K562 (cell line): Measurements from ENCODE around the gene MRPS30. TPM values are rescaled to one million over a fixed set of nuclear protein-coding genes. Genes with fewer than 3 reads are reported as not detected.

Source experiments
- DDX20 ChIP-seq: fragments of 450-650 bp; IDR thresholded peaks from 2 replicates; pipeline ENCODE4 v1.6.1; 2016; ENCODE audit warnings: missing genetic modification characterization, low read depth, mild to moderate bottlenecking, missing compliant biosample characterization, moderate library complexity
- FOS ChIP-seq: IDR thresholded peaks from 3 replicates; pipeline ENCODE4 v1.6.1; 2011; ENCODE audit not compliant: insufficient read length; ENCODE audit errors: extremely low read depth
- L3MBTL2 ChIP-seq: fragments of 450-650 bp; IDR thresholded peaks from 2 replicates; pipeline ENCODE4 v1.6.1; 2016; ENCODE audit warnings: mild to moderate bottlenecking, moderate library complexity
- MCM7 ChIP-seq, 2 experiments: fragments of 450-650 bp; IDR thresholded peaks; 2 replicates each; pipeline ENCODE4 v1.6.1; 2016 to 2018
- MIER1 ChIP-seq: fragments of 450-650 bp; IDR thresholded peaks from 2 replicates; pipeline ENCODE4 v1.6.1; 2016; ENCODE audit warnings: antibody characterized with exemption, mild to moderate bottlenecking, low read depth
- MTA1 ChIP-seq: fragments of 450-650 bp; IDR thresholded peaks from 2 replicates; pipeline ENCODE4 v1.6.1; 2017; ENCODE audit warnings: borderline replicate concordance
- PHF8 ChIP-seq: fragments of 200-600 bp; sonication (generic); IDR thresholded peaks from 2 replicates; pipeline ENCODE4 v1.6.1; 2012; ENCODE audit warnings: mixed run types, mild to moderate bottlenecking, inconsistent platforms, low read length, moderate library complexity, borderline replicate concordance
- PTRF ChIP-seq: fragments of 450-650 bp; IDR thresholded peaks from 2 replicates; pipeline ENCODE4 v1.6.1; 2016; ENCODE audit warnings: mild to moderate bottlenecking, missing genetic modification characterization, missing compliant biosample characterization
- SMARCE1 ChIP-seq: fragments of 450-650 bp; IDR thresholded peaks from 2 replicates; pipeline ENCODE4 v1.7.1; 2016; ENCODE audit warnings: mild to moderate bottlenecking
- TCF7 ChIP-seq: sonication (generic); IDR thresholded peaks from 2 replicates; pipeline ENCODE4 v1.6.1; 2016; ENCODE audit warnings: antibody characterized with exemption, borderline replicate concordance
- ZNF311 ChIP-seq: fragments of 250-450 bp; sonication (Bioruptor Pico); IDR thresholded peaks from 2 replicates; pipeline ENCODE4 v1.4.0; 2020; ENCODE audit warnings: mild to moderate bottlenecking, moderate library complexity
- ZNF324 ChIP-seq: fragments of 250-450 bp; sonication (Bioruptor Pico); IDR thresholded peaks from 2 replicates; pipeline ENCODE4 v1.4.0; 2020; ENCODE audit warnings: mild to moderate bottlenecking
- polyA plus RNA-seq, 8 experiments: library from polyadenylated mRNA; depleted of rRNA in 4 of 8; stranded (reverse) in 5 of 8; unstranded in 3 of 8; fragments of >200 nt; fragmentation: Nextera tagmentation in 2 of 8; fragmentation: Illumina TruSeq in 1 of 8; extraction: Ambion mirVana in 2 of 8; extraction: Trizol in 1 of 8; gene quantifications; 2 replicates each; pipeline versions ENCODE4 v1.2.1 to v1.2.3, GENCODE V29; 2011 to 2014; ENCODE audit warnings: inconsistent platforms in 1 of 8, missing spikeins in 1 of 8
- total RNA-seq, 7 experiments: library from RNA; depleted of rRNA in 6 of 7; stranded (reverse); fragments of >200 nt in 6 of 7; fragmentation: Illumina TruSeq in 2 of 7; extraction: Trizol in 2 of 7; gene quantifications; 2 replicates each; pipeline versions ENCODE4 v1.2.1 to v1.2.3, GENCODE V29; 2011 to 2021; ENCODE audit warnings: low replicate concordance in 1 of 7
- TF ChIP-seq, protein P1 (sequence below): fragments of 250-450 bp; sonication (Bioruptor Pico); IDR thresholded peaks from 2 replicates; pipeline ENCODE4 v1.5.0; 2021; ENCODE audit warnings: mild to moderate bottlenecking, moderate library complexity
- TF ChIP-seq, protein P2 (sequence below): fragments of 250-450 bp; sonication (Bioruptor Pico); IDR thresholded peaks from 2 replicates; pipeline ENCODE4 v1.5.0; 2021
- TF ChIP-seq, protein P3 (sequence below): sonication (generic); formaldehyde crosslinking; IDR thresholded peaks from 2 replicates; pipeline ENCODE4 v1.9.0; 2022; ENCODE audit warnings: mild to moderate bottlenecking, missing genetic modification reagents
- TF ChIP-seq, protein P4 (sequence below), 3 experiments: fragments of 200-800 bp in 1 of 3; fragments of 250-450 bp in 1 of 3; fragments of 450-650 bp in 1 of 3; sonication (Bioruptor Pico) in 1 of 3; sonication (Bioruptor generic) in 1 of 3; formaldehyde crosslinking in 1 of 3; IDR thresholded peaks; 2 replicates each; pipeline versions ENCODE4 v1.6.1 to v1.8.0; 2016 to 2022; ENCODE audit warnings: mild to moderate bottlenecking in 2 of 3, missing genetic modification characterization in 2 of 3, missing compliant biosample characterization in 1 of 3, moderate library complexity in 1 of 3

The MRPS30 gene
- total and polyA plus RNA-seq, 9 of the 15 experiments (the other 6 are each of a cell fraction or from before 2014, with no cell fraction given) = 24.3 to 145 (median 114) TPM

DNA sequence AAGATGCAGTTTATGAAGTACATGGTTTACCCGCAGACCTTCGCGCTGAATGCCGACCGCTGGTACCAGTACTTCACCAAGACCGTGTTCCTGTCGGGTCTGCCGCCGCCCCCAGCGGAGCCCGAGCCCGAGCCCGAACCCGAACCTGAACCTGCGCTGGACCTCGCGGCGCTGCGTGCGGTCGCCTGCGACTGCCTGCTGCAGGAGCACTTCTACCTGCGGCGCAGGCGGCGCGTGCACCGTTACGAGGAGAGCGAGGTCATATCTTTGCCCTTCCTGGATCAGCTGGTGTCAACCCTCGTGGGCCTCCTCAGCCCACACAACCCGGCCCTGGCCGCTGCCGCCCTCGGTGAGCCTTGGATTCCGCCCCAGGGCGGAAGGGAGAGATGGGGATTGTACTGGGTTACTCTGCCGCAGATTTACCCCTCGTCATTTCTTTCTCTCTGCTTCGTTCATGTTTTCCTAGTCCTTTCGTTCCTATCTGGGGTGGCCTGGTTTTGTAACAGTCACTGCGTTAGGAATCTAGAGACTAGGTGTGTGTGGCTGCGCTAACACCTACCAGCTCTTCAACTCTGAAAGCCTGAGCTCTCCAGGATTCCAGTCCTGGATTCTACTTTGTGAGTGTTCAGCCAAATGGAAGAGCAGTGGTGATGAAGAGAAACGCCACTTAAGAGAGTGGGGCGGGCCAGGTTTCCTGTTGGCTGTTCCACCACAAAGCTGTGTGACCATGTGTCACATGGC, 638 bp downstream of the MRPS30 start (continued):
- TF ChIP-seq, protein P1, sequence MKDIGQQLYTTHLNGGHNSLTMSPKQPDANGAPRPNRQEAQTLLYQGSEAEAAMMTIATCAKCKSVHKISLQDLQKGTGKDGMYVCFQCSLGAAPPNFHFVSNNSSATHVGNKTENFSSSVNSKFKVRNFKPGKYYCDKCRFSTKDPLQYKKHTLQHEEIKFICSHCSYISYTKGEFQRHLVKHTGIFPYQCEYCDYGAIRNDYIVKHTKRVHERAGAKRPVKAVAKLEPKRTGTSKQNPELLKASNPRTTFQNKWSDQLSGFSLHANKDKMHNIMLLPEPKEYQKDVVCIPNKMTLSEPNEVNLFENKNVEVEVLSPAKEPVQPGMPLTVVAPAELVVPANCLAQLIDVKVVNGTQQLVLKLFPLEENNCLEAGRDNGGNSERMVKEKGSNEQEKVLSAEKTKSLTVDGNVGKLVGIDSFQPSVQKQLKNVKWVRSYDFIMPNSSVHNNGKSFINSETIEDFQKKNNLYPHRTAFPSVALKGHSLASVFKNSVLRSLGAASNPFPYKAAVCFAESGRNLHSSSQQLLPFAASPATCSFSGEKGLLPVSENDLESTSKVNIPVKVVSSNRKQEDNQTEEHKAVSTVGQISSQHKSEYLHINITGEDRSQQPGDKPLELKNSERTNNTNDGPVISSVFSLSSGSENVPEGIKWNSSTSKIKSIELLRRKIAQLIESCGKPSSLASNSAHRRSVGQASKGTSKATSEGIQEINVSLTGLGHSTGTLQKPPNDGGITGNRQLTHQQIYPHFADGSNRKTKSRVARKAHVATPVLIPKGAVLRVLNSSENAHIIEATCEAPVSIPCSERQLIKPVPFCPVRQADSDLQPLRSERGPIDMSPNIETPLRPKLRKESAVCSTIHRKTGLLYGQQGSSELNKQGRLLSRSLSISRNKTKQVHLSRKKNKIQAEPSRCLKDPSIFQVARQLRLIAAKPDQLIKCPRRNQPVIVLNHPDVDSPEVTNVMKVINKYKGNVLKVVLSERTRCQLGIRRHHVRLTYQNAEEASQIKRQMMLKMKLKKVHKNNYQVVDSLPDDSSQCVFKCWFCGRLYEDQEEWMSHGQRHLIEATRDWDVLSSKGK (CRISPR knock-in tag) = no peak
- TF ChIP-seq, protein P2, sequence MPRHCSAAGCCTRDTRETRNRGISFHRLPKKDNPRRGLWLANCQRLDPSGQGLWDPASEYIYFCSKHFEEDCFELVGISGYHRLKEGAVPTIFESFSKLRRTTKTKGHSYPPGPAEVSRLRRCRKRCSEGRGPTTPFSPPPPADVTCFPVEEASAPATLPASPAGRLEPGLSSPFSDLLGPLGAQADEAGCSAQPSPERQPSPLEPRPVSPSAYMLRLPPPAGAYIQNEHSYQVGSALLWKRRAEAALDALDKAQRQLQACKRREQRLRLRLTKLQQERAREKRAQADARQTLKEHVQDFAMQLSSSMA = no peak
- no peak for TF ChIP-seq PTRF (tag)
- no peak for TF ChIP-seq MCM7 (IDR thresholded peaks at IDR 0.05)
- TF ChIP-seq FOS = no peak
- TF ChIP-seq ZNF324 (CRISPR knock-in tag) = no peak
- TF ChIP-seq MIER1 = no peak
- TF ChIP-seq PHF8 = peak; percentile 36
- TF ChIP-seq, protein P3, sequence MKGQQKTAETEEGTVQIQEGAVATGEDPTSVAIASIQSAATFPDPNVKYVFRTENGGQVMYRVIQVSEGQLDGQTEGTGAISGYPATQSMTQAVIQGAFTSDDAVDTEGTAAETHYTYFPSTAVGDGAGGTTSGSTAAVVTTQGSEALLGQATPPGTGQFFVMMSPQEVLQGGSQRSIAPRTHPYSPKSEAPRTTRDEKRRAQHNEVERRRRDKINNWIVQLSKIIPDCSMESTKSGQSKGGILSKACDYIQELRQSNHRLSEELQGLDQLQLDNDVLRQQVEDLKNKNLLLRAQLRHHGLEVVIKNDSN (CRISPR knock-in tag) = no peak
- TF ChIP-seq DDX20 (tag) = no peak
- no peak for TF ChIP-seq SMARCE1
- no peak for TF ChIP-seq ZNF311 (CRISPR knock-in tag)
- no peak for TF ChIP-seq TCF7
- TF ChIP-seq MTA1 = no peak
- no peak for TF ChIP-seq L3MBTL2
- TF ChIP-seq, protein P4, sequence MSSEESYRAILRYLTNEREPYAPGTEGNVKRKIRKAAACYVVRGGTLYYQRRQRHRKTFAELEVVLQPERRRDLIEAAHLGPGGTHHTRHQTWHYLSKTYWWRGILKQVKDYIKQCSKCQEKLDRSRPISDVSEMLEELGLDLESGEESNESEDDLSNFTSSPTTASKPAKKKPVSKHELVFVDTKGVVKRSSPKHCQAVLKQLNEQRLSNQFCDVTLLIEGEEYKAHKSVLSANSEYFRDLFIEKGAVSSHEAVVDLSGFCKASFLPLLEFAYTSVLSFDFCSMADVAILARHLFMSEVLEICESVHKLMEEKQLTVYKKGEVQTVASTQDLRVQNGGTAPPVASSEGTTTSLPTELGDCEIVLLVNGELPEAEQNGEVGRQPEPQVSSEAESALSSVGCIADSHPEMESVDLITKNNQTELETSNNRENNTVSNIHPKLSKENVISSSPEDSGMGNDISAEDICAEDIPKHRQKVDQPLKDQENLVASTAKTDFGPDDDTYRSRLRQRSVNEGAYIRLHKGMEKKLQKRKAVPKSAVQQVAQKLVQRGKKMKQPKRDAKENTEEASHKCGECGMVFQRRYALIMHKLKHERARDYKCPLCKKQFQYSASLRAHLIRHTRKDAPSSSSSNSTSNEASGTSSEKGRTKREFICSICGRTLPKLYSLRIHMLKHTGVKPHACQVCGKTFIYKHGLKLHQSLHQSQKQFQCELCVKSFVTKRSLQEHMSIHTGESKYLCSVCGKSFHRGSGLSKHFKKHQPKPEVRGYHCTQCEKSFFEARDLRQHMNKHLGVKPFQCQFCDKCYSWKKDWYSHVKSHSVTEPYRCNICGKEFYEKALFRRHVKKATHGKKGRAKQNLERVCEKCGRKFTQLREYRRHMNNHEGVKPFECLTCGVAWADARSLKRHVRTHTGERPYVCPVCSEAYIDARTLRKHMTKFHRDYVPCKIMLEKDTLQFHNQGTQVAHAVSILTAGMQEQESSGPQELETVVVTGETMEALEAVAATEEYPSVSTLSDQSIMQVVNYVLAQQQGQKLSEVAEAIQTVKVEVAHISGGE (CRISPR knock-in tag; IDR thresholded peaks at IDR 0.05) = no peak
